ENCODE measurements around the gene DSG3. TPM values are rescaled to one million over a fixed set of nuclear protein-coding genes. Genes with fewer than 3 reads are reported as not detected.
"Not testable (repeated sequence)": the region's sequence is repeated elsewhere in the genome, so short reads cannot be mapped to it uniquely, and the experiment has no call there.

Gene DSG3
- polyA plus RNA-seq, 4 donors, result not detected

DNA sequence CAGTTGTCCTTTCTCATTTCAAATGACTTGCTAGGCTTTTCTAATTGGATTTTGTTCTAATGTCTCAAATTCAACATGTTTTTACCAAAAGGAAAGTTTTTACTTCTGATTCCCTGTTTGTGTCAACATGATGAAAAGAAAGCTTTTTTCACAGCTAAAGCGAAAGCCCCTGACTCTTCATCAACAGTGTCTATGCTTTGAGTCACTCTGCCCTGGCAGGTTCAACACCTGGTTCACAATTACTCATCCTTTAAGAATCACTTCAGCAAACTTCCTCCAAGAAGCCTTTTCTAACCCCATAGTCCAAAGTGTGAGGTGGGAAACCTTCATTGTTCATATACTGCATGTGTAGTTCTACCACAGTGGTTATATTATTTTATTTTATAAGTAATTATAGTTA lies 42.8 kb downstream of the DSG3 start:
- DNase-seq (ENCODE audit: low read depth in 4 of 4, low spot score in 3 of 4), result no peak

DNA sequence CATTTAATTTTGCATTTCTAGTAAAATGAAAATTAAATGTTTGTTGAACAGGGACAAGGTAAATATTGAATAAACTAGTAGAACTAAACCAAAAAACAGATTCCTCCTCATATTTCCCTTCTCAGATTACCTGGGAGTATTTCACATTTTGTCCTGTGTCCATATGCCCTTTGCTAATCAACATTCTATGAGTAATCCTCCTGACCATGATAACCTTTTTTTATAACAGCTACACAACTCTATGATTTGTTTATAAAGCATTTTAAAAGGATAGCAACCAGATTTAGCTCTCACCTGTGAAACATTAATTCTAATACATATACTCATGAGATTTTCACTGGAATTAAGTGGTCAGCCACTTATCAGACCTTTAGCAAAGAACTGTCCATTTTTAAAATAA lies 43.3 kb downstream of the DSG3 start:
- DNase-seq (ENCODE audit: low read depth in 4 of 4, low spot score in 3 of 4), result no peak

- DNase-seq (ENCODE audit: low read depth in 4 of 4, low spot score in 3 of 4), result no peak
Measured at GRCh38 chr18:31491586-31491985, 44.0 kb downstream of the DSG3 start.

GRCh38 chr18:31492671-31493070 lies 45.1 kb downstream of the DSG3 start:
- DNase-seq (ENCODE audit: low read depth in 4 of 4, low spot score in 3 of 4), result no peak

GRCh38 chr18:31493171-31493570 lies 45.6 kb downstream of the DSG3 start:
- no peak for DNase-seq (ENCODE audit: low read depth in 4 of 4, low spot score in 3 of 4)

DNA sequence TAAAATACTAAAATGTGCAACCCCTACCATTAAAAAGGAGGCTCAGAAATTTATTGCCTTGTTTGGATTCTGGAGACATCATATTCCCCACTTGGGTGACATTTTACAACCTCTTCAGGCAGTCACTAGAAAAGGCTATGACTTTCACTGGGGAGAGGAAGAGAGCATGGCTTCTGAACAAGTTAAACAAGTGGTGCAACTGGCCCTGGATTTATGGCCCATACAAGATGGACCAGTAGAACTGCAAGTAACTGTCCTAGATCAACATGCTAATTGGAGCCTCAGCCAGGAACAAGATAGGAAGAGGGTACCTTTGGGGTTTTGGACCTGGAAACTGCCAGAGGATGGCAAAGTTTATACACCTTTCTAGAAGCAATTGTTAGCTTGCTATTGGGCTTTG lies 46.4 kb downstream of the DSG3 start:
- no peak for DNase-seq (ENCODE audit: low read depth in 4 of 4, low spot score in 3 of 4)

DNA sequence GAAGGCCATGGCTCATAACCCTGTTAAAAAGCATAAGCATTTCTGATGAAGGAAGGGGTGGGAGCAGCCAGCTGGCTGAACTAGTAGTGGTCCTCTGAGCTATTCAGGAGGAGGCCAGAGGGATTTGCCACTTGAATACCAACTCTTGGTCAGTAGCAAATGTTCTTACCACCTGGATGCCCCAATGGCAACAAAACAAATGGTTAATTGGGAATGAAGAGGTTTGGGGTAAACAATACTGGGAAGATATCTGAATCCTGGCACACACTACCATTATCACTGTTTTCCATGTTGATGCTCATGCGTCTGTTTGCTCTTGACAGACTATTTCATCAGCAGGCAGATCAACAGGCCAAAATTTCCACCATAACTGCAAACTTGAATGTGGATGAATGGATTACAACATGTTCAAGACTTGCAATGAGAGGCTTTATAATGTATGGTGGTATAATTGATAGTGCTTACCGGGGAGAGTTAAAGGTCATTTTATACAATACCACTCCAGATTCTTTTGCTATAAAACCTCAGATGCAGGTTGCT lies 47.2 kb downstream of the DSG3 start:
- not testable (repeated sequence) for DNase-seq (ENCODE audit: low read depth in 4 of 4, low spot score in 3 of 4)

DNA sequence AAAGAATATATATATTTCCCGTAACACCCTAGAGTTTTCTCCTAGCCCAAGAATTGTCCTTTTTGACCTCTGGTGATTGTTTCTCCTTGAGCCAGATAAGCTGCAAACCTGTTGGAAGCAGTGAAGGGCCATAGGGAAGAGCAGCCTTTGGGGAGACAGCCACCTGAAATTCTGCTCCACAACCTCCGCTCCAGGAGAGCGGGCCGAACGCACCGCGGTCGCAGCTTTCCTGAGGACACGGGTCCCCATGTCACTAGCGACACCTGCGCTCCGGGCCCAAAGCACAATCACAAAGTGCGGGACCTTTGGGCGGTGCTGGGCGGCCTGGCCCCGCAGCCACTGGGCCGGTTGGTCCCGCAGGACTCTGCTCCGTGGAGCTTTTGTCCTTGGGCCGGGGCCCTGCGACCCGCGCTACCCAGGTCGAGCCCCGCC lies 49.9 kb downstream of the DSG3 start:
- DNase-seq (ENCODE audit: low read depth in 4 of 4, low spot score in 3 of 4), result no peak

DNA sequence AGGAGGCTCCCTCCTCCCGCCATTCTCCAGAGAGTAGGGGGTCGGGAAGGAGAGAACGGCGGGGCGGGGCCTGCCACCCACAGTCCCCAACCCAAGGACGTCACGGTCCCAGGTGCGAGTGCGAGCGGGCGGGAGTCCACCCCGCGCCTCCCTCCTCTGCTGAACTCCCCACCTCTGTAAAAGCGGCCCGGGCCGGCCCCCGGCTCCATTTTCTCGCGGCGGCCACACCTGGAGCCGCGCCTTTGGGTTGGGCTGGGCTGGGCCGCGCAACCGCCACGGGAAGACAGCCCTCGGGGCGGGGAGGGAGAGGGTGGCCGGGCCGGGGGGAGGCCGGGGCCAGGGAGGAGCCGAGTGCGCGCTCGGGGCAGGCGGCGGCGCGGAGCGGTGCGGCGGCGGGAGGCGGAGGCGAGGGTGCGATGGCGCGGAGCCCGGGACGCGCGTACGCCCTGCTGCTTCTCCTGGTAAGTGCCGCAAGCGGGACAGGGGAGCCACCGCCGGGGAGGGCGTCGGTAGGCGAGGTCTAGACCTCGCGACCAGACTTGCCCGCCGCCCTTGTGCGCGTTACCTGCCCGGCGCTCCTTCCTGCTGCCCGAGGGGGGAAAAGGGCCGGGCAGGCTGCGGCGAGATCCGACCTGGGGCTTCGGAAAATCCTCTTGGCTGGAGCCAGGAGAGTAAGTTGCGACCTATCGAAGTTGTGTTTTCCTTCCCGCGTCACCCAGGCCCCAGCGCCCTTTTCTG lies 50.5 kb downstream of the DSG3 start, which contains the start of gene DSG2:
DSG2 (plus strand) TSS at position 342 of the 738 bp plus-strand sequence; CDS start at position 417, 75 bp downstream.
- peak in 3 of 4 donors; percentile 24 to 53 (median 41) for DNase-seq (ENCODE audit: low read depth in 4 of 4, low spot score in 3 of 4)

GRCh38 chr18:31498574-31499524 lies 51.3 kb downstream of the DSG3 start:
- no peak for DNase-seq (ENCODE audit: low read depth in 4 of 4, low spot score in 3 of 4)

- DNase-seq (ENCODE audit: low read depth in 4 of 4, low spot score in 3 of 4), result no peak
Measured at GRCh38 chr18:31500051-31500688, 52.6 kb downstream of the DSG3 start.

- DNase-seq (ENCODE audit: low read depth in 4 of 4, low spot score in 3 of 4), result no peak
Measured at GRCh38 chr18:31503011-31503410, 55.5 kb downstream of the DSG3 start.

DNA sequence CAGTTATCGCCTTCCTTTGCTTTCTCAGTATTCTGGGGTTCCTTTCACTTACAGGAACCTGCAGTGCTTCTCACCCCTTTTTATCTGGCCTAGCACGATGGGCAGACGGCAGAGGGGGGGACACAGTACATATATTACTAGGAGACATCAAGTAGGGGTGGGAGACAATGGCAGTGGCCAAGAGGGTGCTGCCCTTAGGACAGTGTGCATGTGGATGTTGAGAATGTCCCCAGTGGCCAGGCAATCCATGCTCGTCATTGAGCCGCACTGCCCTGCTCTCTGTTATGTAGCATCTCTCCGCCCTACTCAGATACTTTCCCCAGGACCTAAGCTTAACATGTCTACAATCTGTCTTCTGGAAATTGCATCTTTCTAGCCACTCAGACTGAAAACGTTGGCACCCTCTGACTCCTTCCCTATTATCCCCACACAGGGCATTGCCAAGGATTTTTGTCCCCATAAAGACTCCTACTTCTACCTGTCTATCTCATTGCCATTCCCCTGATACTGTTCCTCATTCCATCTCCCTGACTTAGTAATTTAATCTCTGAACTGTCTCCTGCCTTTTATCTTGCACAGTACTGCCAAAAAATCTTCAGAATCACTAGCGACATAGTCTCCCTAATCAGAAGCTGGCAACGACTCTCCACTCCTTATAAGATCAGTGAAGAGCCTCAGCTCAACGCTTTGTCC lies 57.1 kb downstream of the DSG3 start:
- DNase-seq (ENCODE audit: low read depth in 4 of 4, low spot score in 3 of 4), result no peak

- no peak for DNase-seq (ENCODE audit: low read depth in 4 of 4, low spot score in 3 of 4)
Measured at GRCh38 chr18:31505156-31505555, 57.6 kb downstream of the DSG3 start.

- no peak for DNase-seq (ENCODE audit: low read depth in 4 of 4, low spot score in 3 of 4)
Measured at GRCh38 chr18:31506024-31506742, 58.6 kb downstream of the DSG3 start.

- not testable (repeated sequence) for DNase-seq (ENCODE audit: low read depth in 4 of 4, low spot score in 3 of 4)
Measured at GRCh38 chr18:31507124-31507523, 59.6 kb downstream of the DSG3 start.

- DNase-seq (ENCODE audit: low read depth in 4 of 4, low spot score in 3 of 4), result no peak
Measured at GRCh38 chr18:31508781-31509180, 61.2 kb downstream of the DSG3 start.

- DNase-seq (ENCODE audit: low read depth in 4 of 4, low spot score in 3 of 4), result no peak
Measured at GRCh38 chr18:31509571-31509970, 62.0 kb downstream of the DSG3 start.

GRCh38 chr18:31510319-31510718 lies 62.8 kb downstream of the DSG3 start:
- no peak for DNase-seq (ENCODE audit: low read depth in 4 of 4, low spot score in 3 of 4)

DNA sequence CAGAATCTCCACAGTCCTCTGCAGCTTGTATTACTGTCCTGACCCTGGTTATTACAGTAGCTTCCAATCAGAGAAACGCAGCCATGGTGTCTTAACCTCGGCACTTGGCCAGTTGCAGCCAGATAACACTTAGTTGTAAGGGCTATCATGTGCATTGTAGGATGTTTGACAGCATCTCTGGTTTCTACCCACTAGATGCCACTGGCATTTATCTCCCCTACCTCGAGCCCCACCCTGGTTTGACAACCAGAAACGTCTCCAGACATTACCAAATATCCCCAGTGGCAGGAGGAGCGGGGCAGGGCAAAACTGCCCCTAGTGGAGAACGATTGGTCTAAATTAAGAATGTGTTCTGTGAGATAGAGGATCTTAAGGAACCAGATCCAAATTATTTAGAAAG lies 63.6 kb downstream of the DSG3 start:
- DNase-seq (ENCODE audit: low read depth in 4 of 4, low spot score in 3 of 4), result no peak
